HEK293 (cell line): ENCODE measurements around the gene MCTP1.

Experiments
- CTCF ChIA-PET: fragments of 350-600 bp; formaldehyde crosslinking; extraction: SDS; loops from one replicate; lab custom pipeline; 2021; ENCODE audit warnings: antibody characterized with exemption; lab: Yijun Ruan, JAX
- POLR2A ChIA-PET: fragments of 300-600 bp; formaldehyde crosslinking; extraction: SDS; loops from one replicate; lab custom pipeline; 2020; ENCODE audit warnings: antibody characterized with exemption, inconsistent platforms; lab: Yijun Ruan, JAX
- H3K27ac ChIP-seq: fragments of 200-500 bp; sonication (Bioruptor generic); 2 replicates; pipeline ENCODE4 v1.5.1; 2014; ENCODE audit warnings: low read depth, low read length, control low read depth, inconsistent platforms; ENCODE audit errors: extremely low read depth
- H3K36me3 ChIP-seq, 2 experiments: fragments of 200-500 bp in 1 of 2; sonication (Bioruptor generic) in 1 of 2; 1 replicate in 1 of 2; 2 replicates in 1 of 2; pipeline ENCODE4 v1.5.1; 2014 to 2017; ENCODE audit warnings: inconsistent platforms in 2 of 2, low read length in 2 of 2; ENCODE audit not compliant: control insufficient read depth in 2 of 2, insufficient read depth in 1 of 2
- H3K4me1 ChIP-seq: fragments of 200-500 bp; sonication (Bioruptor generic); 2 replicates; pipeline ENCODE4 v1.5.1; 2014; ENCODE audit warnings: mild to moderate bottlenecking, low read length, inconsistent platforms; ENCODE audit not compliant: control insufficient read depth, insufficient read depth
- H3K4me3 ChIP-seq: 2 replicates; pipeline ENCODE4 v1.5.1; 2011; ENCODE audit warnings: low read depth, mild to moderate bottlenecking, control low read depth, low read length, moderate library complexity
- H3K9me3 ChIP-seq: fragments of 200-500 bp; sonication (Bioruptor generic); 2 replicates; pipeline ENCODE4 v1.5.1; 2014; ENCODE audit warnings: low read depth, low read length, inconsistent platforms; ENCODE audit not compliant: control insufficient read depth, insufficient read depth
- GLI2 ChIP-seq: fragments of 450-650 bp; formaldehyde crosslinking; IDR thresholded peaks from 2 replicates; pipeline ENCODE4; 2017; ENCODE audit warnings: missing biosample characterization, missing genetic modification characterization, low read depth, borderline replicate concordance
- GLI4 ChIP-seq: fragments of 450-650 bp; formaldehyde crosslinking; IDR thresholded peaks from 2 replicates; pipeline ENCODE4 v1.5.1; 2016; ENCODE audit warnings: missing biosample characterization, missing genetic modification characterization
- OVOL3 ChIP-seq: fragments of 450-650 bp; formaldehyde crosslinking; IDR thresholded peaks from 2 replicates; pipeline ENCODE4 v1.5.1; 2016; ENCODE audit warnings: missing biosample characterization, missing genetic modification characterization
- PRDM1 ChIP-seq: fragments of 450-650 bp; formaldehyde crosslinking; IDR thresholded peaks from 2 replicates; pipeline ENCODE4; 2016; ENCODE audit warnings: missing biosample characterization, missing genetic modification characterization
- REPIN1 ChIP-seq: fragments of 450-650 bp; formaldehyde crosslinking; IDR thresholded peaks from 2 replicates; pipeline ENCODE4 v1.5.1; 2017; ENCODE audit warnings: missing biosample characterization, missing genetic modification characterization, low read depth
- SETDB1 ChIP-seq: IDR thresholded peaks from one replicate; pipeline ENCODE4 v1.6.1; 2017; ENCODE audit warnings: mild to moderate bottlenecking, low read length, moderate library complexity, mixed read lengths; ENCODE audit not compliant: insufficient read length
- SP3 ChIP-seq: fragments of 450-650 bp; formaldehyde crosslinking; IDR thresholded peaks from 2 replicates; pipeline ENCODE4 v1.5.1; 2016; ENCODE audit warnings: missing biosample characterization, missing genetic modification characterization
- ZBTB1 ChIP-seq: fragments of 450-650 bp; formaldehyde crosslinking; IDR thresholded peaks from 2 replicates; pipeline ENCODE4 v1.5.1; 2016; ENCODE audit warnings: missing biosample characterization, missing genetic modification characterization
- ZBTB21 ChIP-seq: fragments of 450-650 bp; formaldehyde crosslinking; IDR thresholded peaks from 2 replicates; pipeline ENCODE4 v1.5.1; 2017; ENCODE audit warnings: missing biosample characterization, missing genetic modification characterization
- ZFP37 ChIP-seq: fragments of 450-650 bp; formaldehyde crosslinking; IDR thresholded peaks from 2 replicates; pipeline ENCODE4 v1.5.1; 2016; ENCODE audit warnings: missing biosample characterization, missing genetic modification characterization
- ZNF138 ChIP-seq: fragments of 450-650 bp; formaldehyde crosslinking; IDR thresholded peaks from 2 replicates; pipeline ENCODE4 v1.5.1; 2016; ENCODE audit warnings: missing biosample characterization, missing genetic modification characterization, borderline replicate concordance
- ZNF16 ChIP-seq: fragments of 450-650 bp; formaldehyde crosslinking; IDR thresholded peaks from 2 replicates; pipeline ENCODE4 v1.5.1; 2016; ENCODE audit warnings: low read depth, missing biosample characterization, missing genetic modification characterization
- ZNF169 ChIP-seq: fragments of 450-650 bp; formaldehyde crosslinking; IDR thresholded peaks from 2 replicates; pipeline ENCODE4 v1.5.1; 2016; ENCODE audit warnings: missing biosample characterization, missing genetic modification characterization
- ZNF23 ChIP-seq: fragments of 450-650 bp; formaldehyde crosslinking; IDR thresholded peaks from 2 replicates; pipeline ENCODE4 v1.5.1; 2016; ENCODE audit warnings: missing biosample characterization, missing genetic modification characterization, borderline replicate concordance
- ZNF302 ChIP-seq: fragments of 450-650 bp; formaldehyde crosslinking; IDR thresholded peaks from 2 replicates; pipeline ENCODE4 v1.5.1; 2016; ENCODE audit warnings: missing biosample characterization, missing genetic modification characterization, low read depth
- ZNF341 ChIP-seq: fragments of 450-650 bp; formaldehyde crosslinking; IDR thresholded peaks from 2 replicates; pipeline ENCODE4; 2016; ENCODE audit warnings: low read depth, missing biosample characterization, missing genetic modification characterization
- ZNF548 ChIP-seq: fragments of 450-650 bp; formaldehyde crosslinking; IDR thresholded peaks from 2 replicates; pipeline ENCODE4 v1.5.1; 2016; ENCODE audit warnings: missing biosample characterization, missing genetic modification characterization
- ZNF558 ChIP-seq: fragments of 450-650 bp; formaldehyde crosslinking; IDR thresholded peaks from 2 replicates; pipeline ENCODE4 v1.5.1; 2016; ENCODE audit warnings: missing biosample characterization, missing genetic modification characterization
- ZNF658 ChIP-seq: fragments of 450-650 bp; formaldehyde crosslinking; IDR thresholded peaks from 2 replicates; pipeline ENCODE4; 2016; ENCODE audit warnings: missing biosample characterization, missing genetic modification characterization
- ZNF664 ChIP-seq: fragments of 450-650 bp; formaldehyde crosslinking; IDR thresholded peaks from 2 replicates; pipeline ENCODE4 v1.5.1; 2016; ENCODE audit warnings: missing biosample characterization, missing genetic modification characterization
- ZNF670 ChIP-seq: fragments of 450-650 bp; formaldehyde crosslinking; IDR thresholded peaks from 2 replicates; pipeline ENCODE4 v1.5.1; 2016; ENCODE audit warnings: missing biosample characterization, missing genetic modification characterization, low read depth
- ZNF768 ChIP-seq: fragments of 450-650 bp; formaldehyde crosslinking; IDR thresholded peaks from 2 replicates; pipeline ENCODE4 v1.5.1; 2018; ENCODE audit warnings: missing biosample characterization, mild to moderate bottlenecking, missing genetic modification characterization
- ZSCAN16 ChIP-seq: fragments of 450-650 bp; formaldehyde crosslinking; IDR thresholded peaks from 2 replicates; pipeline ENCODE4 v1.5.1; 2016; ENCODE audit warnings: missing biosample characterization, missing genetic modification characterization
- TF ChIP-seq, protein P1 (sequence below): fragments of 450-650 bp; formaldehyde crosslinking; IDR thresholded peaks from 2 replicates; pipeline ENCODE4 v1.5.1; 2016; ENCODE audit warnings: missing biosample characterization, missing genetic modification characterization
- TF ChIP-seq, protein P2 (sequence below): fragments of 450-650 bp; formaldehyde crosslinking; IDR thresholded peaks from 2 replicates; pipeline ENCODE4 v1.5.1; 2017; ENCODE audit warnings: missing biosample characterization, missing genetic modification characterization

MCTP1 gene

DNA sequence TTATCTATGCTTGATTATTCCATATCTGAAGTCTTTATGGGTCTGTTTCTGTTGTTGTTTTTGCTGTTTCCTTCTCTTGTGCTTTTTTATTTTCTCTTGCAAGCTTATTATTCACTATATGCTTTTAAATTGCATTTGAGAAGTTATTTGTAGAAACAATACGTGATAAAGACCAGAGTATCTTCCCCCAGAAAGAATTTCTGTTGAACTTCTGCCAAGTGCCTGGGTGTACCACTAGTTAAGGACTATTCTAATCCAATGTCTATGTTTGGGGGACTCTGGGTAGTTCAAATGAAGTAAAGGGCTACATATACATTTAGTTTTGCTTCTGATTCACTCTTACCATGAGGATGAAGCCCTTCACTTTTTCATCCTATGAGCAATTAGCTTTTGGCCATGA is 612.1 kb downstream of the MCTP1 start:
- CTCF ChIA-PET = interaction anchor here (0.6 kb wide), 1 partner anchor 129 kb away, joined by 4 read pairs; no protein-coding TSS in a partner anchor
- Histone ChIP-seq H3K4me3 (no peak overlapping the region), H3K27ac (no peak overlapping the region), H3K4me1 (peaks cover 4% of the 10 kb centered on the region; the same call in 1 of the 2 replicates)
- no peak for TF ChIP-seq ZNF138 (tag by site-specific recombination)
- TF ChIP-seq ZNF670 (tag by site-specific recombination) = no peak
- no peak for TF ChIP-seq ZBTB1 (tag by site-specific recombination)
- no peak for TF ChIP-seq SETDB1
- TF ChIP-seq ZSCAN16 (tag by site-specific recombination) = no peak
- no peak for TF ChIP-seq ZNF341
- no peak for TF ChIP-seq ZNF23
- TF ChIP-seq ZBTB21 (tag by site-specific recombination) = no peak
- no peak for TF ChIP-seq GLI4
- no peak for TF ChIP-seq ZNF664 (tag by site-specific recombination)
- TF ChIP-seq, protein P1, sequence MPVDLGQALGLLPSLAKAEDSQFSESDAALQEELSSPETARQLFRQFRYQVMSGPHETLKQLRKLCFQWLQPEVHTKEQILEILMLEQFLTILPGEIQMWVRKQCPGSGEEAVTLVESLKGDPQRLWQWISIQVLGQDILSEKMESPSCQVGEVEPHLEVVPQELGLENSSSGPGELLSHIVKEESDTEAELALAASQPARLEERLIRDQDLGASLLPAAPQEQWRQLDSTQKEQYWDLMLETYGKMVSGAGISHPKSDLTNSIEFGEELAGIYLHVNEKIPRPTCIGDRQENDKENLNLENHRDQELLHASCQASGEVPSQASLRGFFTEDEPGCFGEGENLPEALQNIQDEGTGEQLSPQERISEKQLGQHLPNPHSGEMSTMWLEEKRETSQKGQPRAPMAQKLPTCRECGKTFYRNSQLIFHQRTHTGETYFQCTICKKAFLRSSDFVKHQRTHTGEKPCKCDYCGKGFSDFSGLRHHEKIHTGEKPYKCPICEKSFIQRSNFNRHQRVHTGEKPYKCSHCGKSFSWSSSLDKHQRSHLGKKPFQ (tag by site-specific recombination) = no peak
- no peak for TF ChIP-seq ZNF768 (tag by site-specific recombination)
- no peak for TF ChIP-seq GLI2
- TF ChIP-seq, protein P2, sequence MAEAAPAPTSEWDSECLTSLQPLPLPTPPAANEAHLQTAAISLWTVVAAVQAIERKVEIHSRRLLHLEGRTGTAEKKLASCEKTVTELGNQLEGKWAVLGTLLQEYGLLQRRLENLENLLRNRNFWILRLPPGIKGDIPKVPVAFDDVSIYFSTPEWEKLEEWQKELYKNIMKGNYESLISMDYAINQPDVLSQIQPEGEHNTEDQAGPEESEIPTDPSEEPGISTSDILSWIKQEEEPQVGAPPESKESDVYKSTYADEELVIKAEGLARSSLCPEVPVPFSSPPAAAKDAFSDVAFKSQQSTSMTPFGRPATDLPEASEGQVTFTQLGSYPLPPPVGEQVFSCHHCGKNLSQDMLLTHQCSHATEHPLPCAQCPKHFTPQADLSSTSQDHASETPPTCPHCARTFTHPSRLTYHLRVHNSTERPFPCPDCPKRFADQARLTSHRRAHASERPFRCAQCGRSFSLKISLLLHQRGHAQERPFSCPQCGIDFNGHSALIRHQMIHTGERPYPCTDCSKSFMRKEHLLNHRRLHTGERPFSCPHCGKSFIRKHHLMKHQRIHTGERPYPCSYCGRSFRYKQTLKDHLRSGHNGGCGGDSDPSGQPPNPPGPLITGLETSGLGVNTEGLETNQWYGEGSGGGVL = no peak
- TF ChIP-seq ZNF16 (tag by site-specific recombination) = no peak
- TF ChIP-seq ZNF169 (tag by site-specific recombination) = no peak
- no peak for TF ChIP-seq ZNF658 (tag by site-specific recombination)
- no peak for TF ChIP-seq OVOL3 (tag by site-specific recombination)
- TF ChIP-seq ZNF548 (tag by site-specific recombination) = no peak
- TF ChIP-seq ZFP37 = no peak
- TF ChIP-seq, all 188 proteins: peak for 0
- POLR2A ChIA-PET = interaction anchor here (0.7 kb wide), 1 partner anchor 25 kb away, joined by 3 read pairs; no protein-coding TSS in a partner anchor
- no peaks in the 10 kb centered on the region for H3K9me3 ChIP-seq
- H3K36me3 ChIP-seq = peaks cover 10 to 20% of the 10 kb centered on the region in 2 experiments

DNA sequence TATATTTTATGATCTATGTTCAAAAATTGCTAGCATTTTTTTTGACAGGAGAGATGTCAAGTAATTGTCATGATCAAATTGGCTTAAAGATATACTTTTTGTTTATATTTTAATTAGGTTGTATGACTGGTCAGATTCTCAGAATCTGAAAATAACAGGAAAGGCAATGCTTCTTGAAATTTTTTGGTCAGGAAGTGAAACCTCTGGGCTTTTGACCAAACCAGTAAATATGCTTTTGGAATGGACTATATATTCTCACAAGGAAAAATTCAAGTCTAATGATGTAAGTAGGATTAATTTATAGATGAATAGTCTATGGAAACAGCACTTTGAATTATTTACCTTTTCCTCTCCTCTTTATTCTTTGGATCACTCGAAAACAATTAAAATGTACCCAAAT is 614.2 kb downstream of the MCTP1 start:
- no peak for TF ChIP-seq ZNF302 (tag by site-specific recombination)
- no peaks in the 10 kb centered on the region for H3K9me3 ChIP-seq
- POLR2A ChIA-PET = no interaction called here
- CTCF ChIA-PET = no interaction called here
- H3K36me3 ChIP-seq = peaks cover 2 to 23% of the 10 kb centered on the region in 2 experiments
- peaks cover 4% of the 10 kb centered on the region; the same call in 1 of the 2 replicates for H3K4me1 ChIP-seq
- no peak overlapping the region for H3K4me3 ChIP-seq
- H3K27ac ChIP-seq = no peak overlapping the region

DNA sequence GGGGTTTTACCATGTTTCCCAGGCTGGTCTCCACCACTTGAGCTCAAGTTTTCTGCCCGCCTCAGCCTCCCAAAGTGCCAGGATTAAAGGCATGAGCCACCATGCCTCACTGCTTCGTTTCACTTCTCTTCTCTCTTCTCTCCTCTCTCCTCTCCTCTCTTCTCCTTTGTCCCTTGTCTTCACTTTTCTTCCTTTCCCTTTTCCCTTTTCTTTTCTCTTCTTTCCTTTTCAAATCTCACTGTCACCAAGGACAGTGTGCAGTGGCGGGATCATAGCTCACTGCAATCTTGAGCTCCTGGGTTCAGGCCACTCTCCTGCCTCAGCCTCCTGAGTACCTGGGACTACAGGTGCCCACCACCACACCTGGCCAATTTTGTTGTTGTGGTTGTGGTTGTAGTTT is 617.0 kb downstream of the MCTP1 start:
- H3K4me1 ChIP-seq = no peaks in the 10 kb centered on the region
- TF ChIP-seq ZNF558 (tag by site-specific recombination) (no peak), SP3 (tag by site-specific recombination) (no peak), REPIN1 (tag by site-specific recombination) (no peak), PRDM1 (tag by site-specific recombination) (peak; percentile 96), ZFP37 (no peak)
- POLR2A ChIA-PET = no interaction called here
- H3K27ac ChIP-seq = no peak overlapping the region
- no peak overlapping the region for H3K4me3 ChIP-seq
- CTCF ChIA-PET = no interaction called here
- peaks cover 20 to 29% of the 10 kb centered on the region in 2 experiments for H3K36me3 ChIP-seq
- H3K9me3 ChIP-seq = no peaks in the 10 kb centered on the region
